Activated CD8-positive, alpha-beta T cell treated with anti-CD3 and anti-CD28 coated beads for 36 hours (primary cell): Measurements from ENCODE around the gene L3MBTL4. TPM values are rescaled to one million over a fixed set of nuclear protein-coding genes. Genes with fewer than 3 reads are reported as not detected.

Experiments used
- ATAC-seq: fragments of 200-7000 bp; cut with Tn5 transposase; one replicate; pipeline ENCODE4 v1.10.0; 2021; ENCODE audit warnings: mild to moderate bottlenecking, moderate library complexity
- CTCF ChIA-PET: fragments of 350-600 bp; sonication (Branson Sonifier 250); formaldehyde crosslinking; loops from one replicate; lab custom pipeline; 2021; ENCODE audit warnings: antibody characterized with exemption; lab: Charles Lee
- POLR2A ChIA-PET: fragments of 350-600 bp; sonication (Branson Sonifier 250); formaldehyde crosslinking; loops from one replicate; lab custom pipeline; 2021; ENCODE audit warnings: antibody characterized with exemption; lab: Charles Lee
- DNase-seq: peaks from one replicate; pipeline ENCODE4 v3.0.0-alpha.2; 2020
- H3K27ac Mint-ChIP-seq: one replicate; pipeline ENCODE4 v1.8.0; 2021; ENCODE audit warnings: mild to moderate bottlenecking, mixed read lengths
- H3K27me3 Mint-ChIP-seq: one replicate; pipeline ENCODE4 v1.8.0; 2021; ENCODE audit warnings: mixed read lengths
- H3K36me3 Mint-ChIP-seq: one replicate; pipeline ENCODE4 v1.8.0; 2021; ENCODE audit warnings: low read depth, mixed read lengths
- H3K4me1 Mint-ChIP-seq: one replicate; pipeline ENCODE4 v1.8.0; 2021; ENCODE audit warnings: low read depth, mixed read lengths
- H3K4me3 Mint-ChIP-seq: one replicate; pipeline ENCODE4 v1.8.0; 2021; ENCODE audit warnings: mild to moderate bottlenecking, moderate library complexity, mixed read lengths
- H3K9me3 Mint-ChIP-seq: one replicate; pipeline ENCODE4 v1.8.0; 2021; ENCODE audit warnings: mixed read lengths
- intact Hi-C: fragments of 100-400 bp; cut with micrococcal nuclease; formaldehyde crosslinking; loops from one replicate; pipeline ENCODE4 v1.10.0; 2022
- total RNA-seq, 2 experiments: library from RNA; stranded (reverse); gene quantifications; one replicate each; pipeline ENCODE4 v1.2.3, GENCODE V29; 2021
- TF ChIP-seq, protein P1 (sequence below): fragments of 200-600 bp; IDR thresholded peaks from one replicate; pipeline ENCODE4 v1.8.0; 2022; ENCODE audit warnings: antibody characterized with exemption, mild to moderate bottlenecking

Gene L3MBTL4
- total RNA-seq, 2 experiments from 2014 or later: not detected

DNA sequence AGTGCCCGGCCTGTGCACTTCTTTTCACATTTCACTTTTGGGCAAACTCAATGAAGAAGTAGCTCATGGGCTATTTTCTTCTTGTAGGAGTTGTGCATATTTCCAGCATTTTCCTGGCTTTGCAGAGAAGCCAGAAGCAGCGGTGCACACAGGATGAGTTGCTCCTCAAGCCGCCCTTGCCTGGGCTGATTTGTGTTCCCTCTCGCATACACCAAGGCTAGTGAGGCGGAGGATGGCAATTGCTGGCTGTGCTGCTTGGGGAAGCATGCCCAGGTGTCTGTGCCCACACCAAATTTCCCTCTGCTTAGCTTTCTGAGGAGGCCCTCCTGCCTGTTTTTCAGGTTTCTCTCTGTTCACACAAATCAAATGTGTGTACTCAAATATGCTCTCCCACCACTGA lies 434.0 kb downstream of the L3MBTL4 start:
- TF ChIP-seq, protein P1, sequence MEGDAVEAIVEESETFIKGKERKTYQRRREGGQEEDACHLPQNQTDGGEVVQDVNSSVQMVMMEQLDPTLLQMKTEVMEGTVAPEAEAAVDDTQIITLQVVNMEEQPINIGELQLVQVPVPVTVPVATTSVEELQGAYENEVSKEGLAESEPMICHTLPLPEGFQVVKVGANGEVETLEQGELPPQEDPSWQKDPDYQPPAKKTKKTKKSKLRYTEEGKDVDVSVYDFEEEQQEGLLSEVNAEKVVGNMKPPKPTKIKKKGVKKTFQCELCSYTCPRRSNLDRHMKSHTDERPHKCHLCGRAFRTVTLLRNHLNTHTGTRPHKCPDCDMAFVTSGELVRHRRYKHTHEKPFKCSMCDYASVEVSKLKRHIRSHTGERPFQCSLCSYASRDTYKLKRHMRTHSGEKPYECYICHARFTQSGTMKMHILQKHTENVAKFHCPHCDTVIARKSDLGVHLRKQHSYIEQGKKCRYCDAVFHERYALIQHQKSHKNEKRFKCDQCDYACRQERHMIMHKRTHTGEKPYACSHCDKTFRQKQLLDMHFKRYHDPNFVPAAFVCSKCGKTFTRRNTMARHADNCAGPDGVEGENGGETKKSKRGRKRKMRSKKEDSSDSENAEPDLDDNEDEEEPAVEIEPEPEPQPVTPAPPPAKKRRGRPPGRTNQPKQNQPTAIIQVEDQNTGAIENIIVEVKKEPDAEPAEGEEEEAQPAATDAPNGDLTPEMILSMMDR: no peak

DNA sequence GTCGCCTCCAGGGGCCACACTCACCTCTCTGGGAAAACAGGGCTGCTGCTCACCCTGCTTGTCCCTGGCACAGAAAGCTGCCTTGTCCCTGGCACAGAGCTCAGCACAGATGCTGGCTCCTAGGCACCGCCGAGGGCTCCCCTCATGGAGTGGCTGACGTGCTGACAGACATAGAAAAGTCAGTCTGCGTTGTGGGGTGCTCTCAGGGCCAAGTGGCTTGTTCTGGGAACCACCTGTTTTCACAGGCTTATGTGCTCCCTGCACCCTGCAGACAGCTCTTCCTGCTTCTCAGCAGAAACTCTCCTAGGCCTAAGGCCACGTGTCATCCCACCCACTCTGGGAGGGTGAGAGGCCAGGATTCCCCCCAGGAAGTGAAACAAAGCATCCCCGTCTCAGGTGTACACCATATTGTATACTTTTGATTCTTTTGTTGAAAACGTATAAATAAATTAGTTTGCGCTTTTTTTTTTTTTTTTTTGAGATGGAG lies 434.7 kb downstream of the L3MBTL4 start:
- POLR2A ChIA-PET: no interaction called here
- Mint-ChIP-seq H3K36me3 (no peaks in the 10 kb centered on the region), H3K27me3 (no peaks in the 10 kb centered on the region), H3K4me1 (peaks cover 8% of the 10 kb centered on the region), H3K9me3 (no peaks in the 10 kb centered on the region), H3K4me3 (no peak overlapping the region), H3K27ac (no peak overlapping the region)
- peak; percentile 6 for DNase-seq
- ATAC-seq: peak; percentile 42
- intact Hi-C loops: no loop called here
- TF ChIP-seq, protein P1: no peak
- CTCF ChIA-PET: no interaction called here

More for the DNA sequence above, 434.0 kb downstream of the L3MBTL4 start:
- intact Hi-C loops: no loop called here
- Mint-ChIP-seq H3K9me3 (no peaks in the 10 kb centered on the region), H3K4me3 (no peak overlapping the region), H3K27me3 (no peaks in the 10 kb centered on the region), H3K36me3 (no peaks in the 10 kb centered on the region), H3K4me1 (peaks cover under 1% of the 10 kb centered on the region), H3K27ac (no peak overlapping the region)
- ATAC-seq: no peak
- CTCF ChIA-PET: no interaction called here
- no peak for DNase-seq
- POLR2A ChIA-PET: no interaction called here

DNA sequence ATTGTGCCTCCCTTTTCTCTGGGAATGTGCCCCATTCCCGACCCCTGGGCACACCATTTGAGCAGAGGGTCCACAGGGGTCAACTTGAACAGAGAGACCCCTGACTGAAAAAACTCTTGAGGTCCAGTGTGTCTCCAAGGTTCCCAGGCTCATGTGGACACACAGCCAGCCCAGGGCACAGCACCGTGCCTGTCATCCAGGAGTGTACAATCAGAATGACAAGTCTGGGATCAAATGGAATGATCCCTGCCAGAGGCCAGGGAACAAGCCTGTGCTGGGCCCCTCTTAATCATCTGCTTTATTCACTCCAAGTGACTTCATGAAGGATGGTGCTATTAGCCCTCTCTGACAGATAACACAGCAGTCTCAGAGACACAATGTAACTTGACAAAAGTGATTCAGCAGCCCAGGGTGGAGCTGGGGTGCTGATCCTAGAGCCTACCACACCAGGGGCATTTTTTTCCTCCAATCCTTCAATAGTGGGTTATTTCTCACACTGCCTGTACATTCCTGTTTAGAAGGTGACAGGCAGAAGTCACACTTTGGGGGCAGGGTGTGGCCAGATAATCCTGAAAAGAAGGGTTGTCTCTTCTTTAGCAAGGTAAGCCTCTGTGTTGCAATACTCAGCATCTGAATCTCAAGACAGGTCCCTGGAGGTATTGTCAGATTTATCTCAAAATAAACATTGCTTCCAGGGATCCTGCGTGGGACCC lies 435.4 kb downstream of the L3MBTL4 start:
- intact Hi-C loops: no loop called here
- Mint-ChIP-seq H3K27ac (no peak overlapping the region), H3K4me1 (peaks cover 10% of the 10 kb centered on the region), H3K36me3 (no peaks in the 10 kb centered on the region), H3K4me3 (no peak overlapping the region), H3K27me3 (no peaks in the 10 kb centered on the region), H3K9me3 (no peaks in the 10 kb centered on the region)
- ATAC-seq (no peak), DNase-seq (no peak)
- POLR2A ChIA-PET: no interaction called here
- TF ChIP-seq, protein P1: no peak
- CTCF ChIA-PET: no interaction called here

DNA sequence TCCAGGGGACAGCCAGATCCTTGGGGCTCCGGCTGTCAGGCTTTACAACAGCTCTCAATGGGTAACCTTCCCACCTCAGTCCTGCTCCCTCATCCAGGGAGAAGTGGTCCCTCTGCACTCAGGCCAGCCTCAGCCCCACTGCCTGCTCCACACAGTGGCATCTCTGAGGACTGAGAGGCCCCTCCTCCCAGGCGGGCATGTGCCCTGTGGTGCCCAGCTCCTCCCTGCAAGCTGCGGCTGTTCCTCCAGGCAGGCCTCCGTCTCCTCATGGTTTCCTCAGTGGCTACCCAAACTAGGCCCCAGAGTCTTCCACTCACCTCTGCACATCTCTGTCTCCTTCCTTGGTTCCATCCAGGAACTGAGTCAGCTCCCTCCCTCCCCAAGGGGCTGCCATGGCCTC lies 437.7 kb downstream of the L3MBTL4 start:
- H3K4me3 Mint-ChIP-seq: no peak overlapping the region
- H3K27me3 Mint-ChIP-seq: no peaks in the 10 kb centered on the region
- intact Hi-C loops: no loop called here
- ChIA-PET CTCF (no interaction called here), POLR2A (no interaction called here)
- ATAC-seq (no peak), DNase-seq (no peak)
- peaks cover 10% of the 10 kb centered on the region for H3K4me1 Mint-ChIP-seq
- no peaks in the 10 kb centered on the region for H3K9me3 Mint-ChIP-seq
- TF ChIP-seq, protein P1: no peak
- no peaks in the 10 kb centered on the region for H3K36me3 Mint-ChIP-seq
- no peak overlapping the region for H3K27ac Mint-ChIP-seq
